Esophagus mucosa (tissue), 1 donor: ENCODE data around the gene BEST1. TPM values are rescaled to one million over a fixed set of nuclear protein-coding genes. Genes with fewer than 3 reads are reported as not detected.
"Not testable (repeated sequence)": the region's sequence is repeated elsewhere in the genome, so short reads cannot be mapped to it uniquely, and the experiment has no call there.

Experiments
- ATAC-seq: fragments of 200-7000 bp; cut with Tn5 transposase; one replicate; pipeline ENCODE4 v1.9.1; 2020
- total RNA-seq: library from RNA; stranded (reverse); gene quantifications from one replicate; pipeline ENCODE4 v1.2.4, GENCODE V29; 2023
- donor health status: DM: yes; HTN: yes; CAD: no.

Gene BEST1
- total RNA-seq, 1 donor from 2014 or later, result 0.44 TPM

- ATAC-seq, result not testable (repeated sequence)
Measured at GRCh38 chr11:61964666-61965271, 14.6 kb downstream of the BEST1 start.

- no peak for ATAC-seq
Measured at GRCh38 chr11:61966734-61967115, 16.6 kb downstream of the BEST1 start.

- peak; percentile 82 for ATAC-seq
Measured at GRCh38 chr11:61967116-61967923, 17.2 kb downstream of the BEST1 start, which contains the start of gene FTH1. FTH1 (minus strand) TSS chr11:61967634; CDS start chr11:61967425, 209 bp downstream.

- no peak for ATAC-seq
Measured at GRCh38 chr11:61967924-61968757, 18.0 kb downstream of the BEST1 start.

GRCh38 chr11:61968758-61969390, 18.7 kb downstream of the BEST1 start:
- no peak for ATAC-seq

GRCh38 chr11:61969391-61969758, 19.2 kb downstream of the BEST1 start:
- ATAC-seq, result no peak

GRCh38 chr11:61969838-61970662, 19.9 kb downstream of the BEST1 start:
- ATAC-seq, result no peak

- ATAC-seq, result peak; percentile 48
Measured at GRCh38 chr11:61971248-61972111, 21.3 kb downstream of the BEST1 start.

- no peak for ATAC-seq
Measured at GRCh38 chr11:61972112-61972671, 22.0 kb downstream of the BEST1 start.

- peak; percentile 33 for ATAC-seq
Measured at GRCh38 chr11:61972672-61973475, 22.7 kb downstream of the BEST1 start.

- peak; percentile 56 for ATAC-seq
Measured at GRCh38 chr11:61973476-61974162, 23.5 kb downstream of the BEST1 start.

- ATAC-seq, result no peak
Measured at GRCh38 chr11:61974766-61975631, 24.8 kb downstream of the BEST1 start.

- no peak for ATAC-seq
Measured at GRCh38 chr11:61975638-61976419, 25.7 kb downstream of the BEST1 start.

- no peak for ATAC-seq
Measured at GRCh38 chr11:61976420-61976800, 26.3 kb downstream of the BEST1 start.

- no peak for ATAC-seq
Measured at GRCh38 chr11:61976813-61977475, 26.8 kb downstream of the BEST1 start.
